ENCODE results near the gene CASP9.
"Not testable (repeated sequence)": the region's sequence is repeated elsewhere in the genome, so short reads cannot be mapped to it uniquely, and the experiment has no call there.

Gene CASP9

DNA sequence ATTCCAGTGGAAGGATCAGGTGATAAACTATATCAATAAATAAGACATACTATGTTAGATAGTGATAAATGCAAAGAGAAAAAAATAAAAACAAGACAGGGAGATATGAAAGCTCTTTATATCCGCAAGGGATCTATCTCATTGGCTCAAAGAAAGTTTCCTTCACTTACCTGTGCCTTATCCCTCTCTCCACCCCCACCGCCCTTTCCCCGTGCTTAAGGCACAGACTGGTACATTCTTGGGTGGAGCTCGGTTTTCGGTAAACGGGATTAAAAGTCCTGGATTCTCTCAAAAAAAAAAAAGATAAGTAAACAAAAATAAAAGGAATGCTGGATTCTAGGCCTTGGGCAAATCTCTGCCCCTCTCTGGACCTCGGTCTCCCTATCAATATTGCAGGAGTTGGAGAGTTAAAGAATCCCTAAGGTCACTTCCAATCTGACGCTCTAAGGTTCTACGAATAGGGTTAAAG lies 2.0 kb upstream of the CASP9 start:
- no peak for DNase-seq (ENCODE audit: low read depth in 2 of 2)

DNA sequence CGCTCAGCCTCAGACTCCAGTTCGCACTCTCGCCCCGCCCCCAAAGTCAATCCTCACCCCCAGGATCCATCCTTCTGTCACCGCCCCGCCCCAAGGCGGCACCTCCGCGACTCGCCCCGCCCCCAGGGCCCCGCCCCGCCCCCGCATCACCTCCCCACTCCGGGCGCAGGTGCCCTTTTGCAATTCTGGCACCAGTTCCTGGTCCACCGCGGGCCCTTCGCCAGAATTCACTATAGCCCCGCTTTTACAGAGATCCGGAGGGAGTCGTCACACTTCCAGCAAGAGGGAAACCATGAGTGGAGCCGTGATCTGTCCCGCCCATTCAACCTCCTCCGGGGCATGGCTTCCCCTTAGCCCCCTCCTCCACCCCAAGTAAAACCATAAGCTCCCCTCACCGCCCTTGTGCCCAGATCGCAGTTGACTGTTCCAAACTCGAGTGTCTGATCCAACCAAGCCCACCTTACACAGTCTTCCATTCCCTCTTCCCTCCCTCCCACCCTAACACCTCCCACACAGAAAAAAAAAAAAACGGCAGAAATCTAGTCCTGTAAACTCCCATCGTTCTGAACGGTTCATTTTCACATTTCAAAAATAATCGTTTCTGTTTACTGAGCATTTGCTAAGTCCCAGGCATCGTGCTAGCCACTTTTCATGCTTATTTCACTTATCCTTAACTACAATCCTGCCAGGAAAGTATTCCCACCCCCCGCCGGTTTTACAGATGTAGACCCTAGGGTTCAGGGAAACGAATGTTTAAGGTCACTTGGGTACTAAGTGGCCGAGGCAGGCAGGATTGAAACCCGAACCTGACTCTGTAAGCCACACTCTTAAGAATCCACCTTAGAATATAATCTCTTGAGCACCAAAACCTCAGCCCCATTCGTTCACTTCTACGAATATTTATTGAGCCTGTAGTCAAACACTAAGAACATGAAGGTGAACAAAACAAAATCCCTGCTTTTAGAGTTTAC lies 1.3 kb upstream of the CASP9 start:
- no peak for DNase-seq (ENCODE audit: low read depth in 2 of 2)

DNA sequence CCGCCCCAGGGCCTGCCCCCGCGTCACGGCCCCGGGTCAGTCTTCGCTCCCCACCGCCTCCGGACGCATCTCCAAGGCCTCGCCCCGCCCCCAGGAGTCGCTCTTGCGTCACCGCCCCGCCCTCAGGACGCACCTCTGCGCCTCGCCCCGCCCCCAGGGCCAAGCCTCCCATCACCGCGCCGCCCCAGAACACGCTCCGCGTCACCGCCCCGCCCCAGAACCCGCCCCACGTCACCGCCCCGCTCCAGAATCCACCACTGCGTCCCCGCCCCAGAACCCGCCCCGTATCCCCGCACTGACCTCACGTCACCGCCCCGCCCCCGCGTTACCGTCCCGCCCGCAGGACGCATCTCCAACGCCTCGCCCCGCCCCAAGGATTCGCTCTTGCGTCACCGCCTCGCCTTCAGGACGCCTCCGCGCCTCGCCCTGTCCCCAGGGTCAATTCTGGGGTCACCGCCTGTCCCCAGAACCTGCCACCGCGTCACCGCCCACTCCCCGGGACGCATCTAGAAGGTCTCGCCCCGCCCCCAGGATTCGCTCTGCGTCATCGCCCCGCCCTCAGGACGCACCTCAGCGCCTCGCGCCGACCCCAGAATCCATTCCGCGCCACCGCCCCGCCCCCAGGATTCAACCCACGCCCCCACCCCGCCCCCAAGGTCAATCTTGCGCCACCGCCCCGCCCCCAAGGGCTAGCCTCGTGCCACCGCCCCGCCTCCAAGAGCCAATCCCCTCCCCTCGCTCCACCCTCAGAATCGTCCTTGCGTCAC lies 451 bp upstream of the CASP9 start:
- peak; percentile 96 for DNase-seq (ENCODE audit: low read depth in 2 of 2)

DNA sequence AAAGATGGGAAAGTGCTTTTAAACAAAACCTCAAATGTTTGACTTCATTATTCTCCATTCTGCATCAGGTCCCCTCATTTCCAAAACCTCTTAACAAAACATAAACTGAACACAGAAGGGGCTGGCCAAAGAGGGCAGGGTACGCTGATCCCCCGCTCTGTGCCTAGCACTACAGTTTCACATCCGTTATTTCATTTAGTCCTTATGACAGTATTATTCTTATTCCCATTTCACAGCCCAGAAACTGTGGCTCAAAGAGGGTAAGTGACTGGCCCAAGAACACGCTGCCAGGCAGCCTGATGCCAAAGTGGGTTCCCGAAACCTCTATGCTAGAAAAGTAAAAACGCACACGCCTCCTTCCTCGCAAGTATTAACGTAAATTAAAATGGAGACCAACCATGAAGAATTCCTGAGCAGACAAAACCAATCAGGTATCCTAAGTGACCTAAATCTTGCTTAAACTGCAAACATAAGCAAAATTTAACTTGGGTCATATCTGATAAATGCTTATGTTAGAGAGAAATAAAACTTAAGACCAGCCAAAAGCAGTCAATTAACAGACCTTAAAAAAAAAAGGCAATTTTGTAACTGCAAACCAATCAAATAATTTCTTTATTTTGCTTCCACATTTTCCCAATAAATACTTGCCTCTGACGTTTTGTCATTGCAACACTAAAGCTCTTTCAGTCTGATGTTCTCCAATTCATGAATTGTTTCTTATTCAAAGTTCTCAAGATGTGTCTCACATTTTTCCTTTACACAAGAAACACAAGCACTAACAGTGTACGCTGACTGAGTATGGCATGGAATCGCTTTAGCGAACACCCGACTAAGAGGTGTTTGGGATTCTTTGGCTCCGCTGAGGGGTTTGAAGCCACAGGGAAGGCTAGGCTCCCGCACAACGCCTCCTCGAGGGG lies 653 bp downstream of the CASP9 start:
- no peak for DNase-seq (ENCODE audit: low read depth in 2 of 2)

DNA sequence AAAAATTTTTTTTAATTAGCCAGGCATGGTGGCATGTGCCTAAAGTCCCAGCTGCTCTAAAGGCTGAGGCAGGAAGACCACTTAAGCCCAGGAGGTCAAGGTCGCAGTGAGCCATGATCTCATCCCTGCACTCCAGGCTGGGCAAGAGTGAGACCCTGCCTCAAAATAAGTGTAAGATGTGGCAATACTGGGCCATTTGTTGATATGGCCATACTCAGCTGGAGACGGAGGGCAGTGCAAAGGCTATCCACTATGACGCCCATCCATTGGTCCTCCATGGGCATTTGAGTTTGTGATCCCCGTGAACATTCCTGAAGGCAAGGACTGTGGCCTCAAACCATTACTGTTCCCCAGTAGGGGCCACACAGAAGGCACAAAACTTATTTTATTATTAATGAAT lies 1.5 kb downstream of the CASP9 start:
- DNase-seq (ENCODE audit: low read depth in 2 of 2) = no peak

DNA sequence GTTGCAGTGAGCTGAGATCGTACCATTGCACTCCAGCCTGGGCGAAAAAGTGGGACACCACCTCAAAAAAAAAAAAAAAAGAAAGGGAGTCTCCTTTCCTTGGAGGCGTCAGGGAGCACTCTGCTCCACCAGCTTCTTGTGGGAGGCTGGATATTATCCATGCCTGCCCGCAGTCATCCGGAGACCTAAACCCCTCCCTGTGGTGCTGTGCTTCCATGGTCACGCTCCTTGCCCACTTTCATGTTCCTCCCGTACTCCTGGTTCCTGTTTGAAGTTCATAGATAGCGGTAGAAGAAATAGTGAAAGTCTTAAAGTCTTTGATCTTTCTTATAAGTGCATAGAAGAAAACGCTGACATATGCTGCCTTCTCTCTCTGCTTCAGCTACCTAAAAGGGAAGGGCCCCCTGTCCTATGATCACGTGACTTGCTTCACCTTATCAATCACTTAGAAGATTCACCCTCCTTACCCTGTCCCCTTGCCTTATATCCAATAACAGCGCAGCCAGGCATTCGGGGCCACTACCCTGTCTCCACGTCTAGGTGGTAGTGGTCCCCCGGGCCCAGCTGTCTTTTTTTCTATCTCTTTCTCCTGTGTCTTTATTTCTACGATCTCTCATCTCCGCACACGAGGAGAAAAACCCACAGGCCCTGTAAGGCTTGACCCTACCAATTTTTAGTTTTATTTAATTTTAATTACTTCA lies 2.7 kb downstream of the CASP9 start:
- DNase-seq (ENCODE audit: low read depth in 2 of 2) = not testable (repeated sequence)

DNA sequence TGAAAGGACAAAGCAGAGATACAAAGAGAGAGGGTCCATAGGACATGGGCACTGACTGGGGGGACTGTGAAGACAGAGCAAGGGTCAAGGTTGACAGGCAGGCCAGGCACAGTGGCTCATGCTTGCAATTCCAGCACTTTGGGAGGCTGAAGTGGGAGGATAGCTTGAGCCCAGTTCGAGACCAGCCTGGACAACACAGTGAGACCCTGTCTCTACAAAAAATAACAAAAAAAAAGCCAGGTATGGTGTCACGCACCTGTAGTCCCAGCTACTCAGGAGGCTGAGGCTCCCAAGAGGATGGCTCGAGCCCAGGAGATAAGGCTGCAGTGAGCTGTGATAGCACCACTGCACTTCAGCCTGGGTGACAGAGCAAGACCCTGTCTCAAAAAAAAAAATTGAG lies 4.4 kb downstream of the CASP9 start:
- no peak for DNase-seq (ENCODE audit: low read depth in 2 of 2)

DNA sequence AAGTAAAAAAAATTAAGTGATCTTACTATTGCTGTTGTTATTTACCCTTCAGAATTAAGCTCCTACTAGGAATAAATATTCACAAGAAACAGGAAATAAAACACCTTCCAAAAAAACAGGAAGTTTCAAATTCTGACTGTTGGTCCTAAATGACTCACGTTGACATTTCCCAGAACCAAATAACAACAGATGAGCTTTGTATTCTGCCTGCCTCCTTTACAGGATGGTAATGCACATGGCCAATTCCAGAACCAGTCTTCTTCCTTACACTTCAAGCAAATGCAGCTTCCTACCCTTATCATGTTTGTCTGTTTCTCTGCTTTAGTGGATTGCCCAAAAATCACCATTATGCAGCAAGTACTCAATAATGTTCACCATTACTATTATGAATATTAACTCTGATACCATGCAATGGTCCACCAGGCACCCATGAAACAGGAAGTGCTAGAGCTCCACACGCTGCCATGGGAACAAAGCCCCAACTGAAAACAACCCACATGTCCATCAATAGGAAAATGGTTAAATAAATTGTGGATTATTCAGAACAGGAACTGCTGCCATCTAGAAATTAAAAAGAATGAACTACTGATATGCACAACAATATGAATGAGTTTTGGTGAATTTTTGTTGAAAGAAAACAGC lies 8.9 kb downstream of the CASP9 start:
- no peak for DNase-seq (ENCODE audit: low read depth in 2 of 2)

DNA sequence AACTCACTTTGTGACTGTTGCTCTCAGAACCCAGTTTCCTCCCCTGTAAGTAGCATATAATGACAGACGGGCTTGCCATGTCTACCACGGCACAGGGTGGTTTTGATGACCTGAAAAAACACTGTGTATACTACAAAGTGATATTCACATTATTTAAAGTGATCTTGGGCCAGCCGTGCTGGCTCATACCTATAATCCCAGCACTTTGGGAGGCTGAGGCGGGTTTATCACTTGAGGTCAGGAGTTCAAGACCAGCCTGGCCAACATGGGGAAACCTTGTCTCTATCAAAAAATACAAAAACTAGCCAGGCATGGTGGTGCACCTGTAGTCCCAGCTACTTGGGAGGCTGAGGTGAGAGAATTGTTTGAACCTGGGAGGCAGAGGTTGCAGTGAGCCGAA lies 9.5 kb downstream of the CASP9 start:
- DNase-seq (ENCODE audit: low read depth in 2 of 2) = not testable (repeated sequence)

DNA sequence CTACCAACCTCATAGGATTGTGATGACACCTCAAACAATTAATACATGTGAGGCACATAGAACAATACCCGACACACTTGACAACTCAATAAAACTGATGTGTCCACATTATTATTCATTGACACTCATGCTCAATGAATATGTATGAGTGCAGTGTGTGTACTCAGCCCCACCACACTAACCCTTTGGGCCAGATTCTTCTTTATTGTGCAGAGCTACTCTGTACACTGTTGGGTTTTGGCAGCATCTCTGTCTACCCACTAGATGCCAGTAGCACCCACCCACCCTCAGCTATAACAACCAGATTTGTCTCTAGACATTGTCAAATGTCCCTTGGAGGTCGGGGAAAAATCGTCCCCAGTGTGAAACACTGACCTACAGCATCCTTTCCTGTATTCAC lies 10.1 kb downstream of the CASP9 start:
- DNase-seq (ENCODE audit: low read depth in 2 of 2) = no peak

DNA sequence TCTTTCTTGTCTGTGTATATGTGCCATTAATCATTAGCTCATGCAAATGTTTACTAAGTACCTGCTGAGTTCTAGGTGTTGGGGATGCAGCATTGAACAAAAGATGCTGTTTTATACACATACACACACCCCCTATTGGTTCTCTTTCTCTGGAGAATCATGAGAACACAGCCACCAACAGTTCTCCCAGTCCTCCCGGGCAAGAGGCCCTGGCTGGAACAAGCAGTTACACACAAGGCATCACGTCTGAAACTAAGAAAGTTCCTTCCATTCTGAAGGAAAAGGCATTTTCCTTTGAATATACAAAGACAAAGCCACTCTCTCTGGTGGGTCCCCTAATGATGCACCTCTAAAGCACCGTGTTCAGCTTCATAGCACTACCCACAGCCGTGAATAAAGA lies 10.8 kb downstream of the CASP9 start:
- no peak for DNase-seq (ENCODE audit: low read depth in 2 of 2)

DNA sequence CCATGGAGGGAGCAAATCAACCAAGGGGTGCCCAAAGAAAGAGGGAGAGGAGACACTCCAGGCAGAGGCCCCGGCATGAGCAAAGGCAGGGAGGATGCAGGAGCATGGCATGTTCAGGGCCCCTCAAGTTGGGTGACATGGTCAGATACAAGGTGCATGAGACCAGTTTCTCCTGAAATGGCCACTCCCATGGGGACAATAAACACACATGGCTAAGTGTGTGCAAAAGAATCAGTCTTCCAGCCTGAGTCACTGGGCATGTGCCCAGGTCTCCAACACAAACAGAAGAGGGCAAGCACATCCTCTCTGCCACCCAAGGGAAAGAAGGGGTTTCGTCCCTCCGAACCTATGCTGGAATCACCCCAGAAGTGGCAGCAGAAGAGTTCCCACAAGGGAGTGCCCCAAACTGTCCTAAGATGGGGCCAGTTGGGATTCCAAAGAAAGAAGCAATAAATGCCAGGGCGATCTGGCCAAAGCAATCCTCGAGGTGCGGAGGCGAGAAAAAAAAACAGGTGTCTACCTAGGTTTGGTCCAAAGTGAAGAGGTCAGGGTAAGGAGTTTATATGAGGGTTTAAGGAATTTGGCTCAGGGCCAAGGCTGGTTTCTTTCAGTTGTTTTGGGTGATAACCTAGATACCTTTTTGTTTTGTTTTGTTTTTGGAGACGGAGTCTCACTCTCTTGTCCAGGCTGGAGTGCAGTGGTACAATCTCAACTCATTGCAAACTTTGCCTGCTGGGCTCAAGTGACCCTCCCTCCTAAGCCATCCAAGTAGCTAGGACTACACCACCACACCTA lies 13.2 kb downstream of the CASP9 start:
- no peak for DNase-seq (ENCODE audit: low read depth in 2 of 2)

DNA sequence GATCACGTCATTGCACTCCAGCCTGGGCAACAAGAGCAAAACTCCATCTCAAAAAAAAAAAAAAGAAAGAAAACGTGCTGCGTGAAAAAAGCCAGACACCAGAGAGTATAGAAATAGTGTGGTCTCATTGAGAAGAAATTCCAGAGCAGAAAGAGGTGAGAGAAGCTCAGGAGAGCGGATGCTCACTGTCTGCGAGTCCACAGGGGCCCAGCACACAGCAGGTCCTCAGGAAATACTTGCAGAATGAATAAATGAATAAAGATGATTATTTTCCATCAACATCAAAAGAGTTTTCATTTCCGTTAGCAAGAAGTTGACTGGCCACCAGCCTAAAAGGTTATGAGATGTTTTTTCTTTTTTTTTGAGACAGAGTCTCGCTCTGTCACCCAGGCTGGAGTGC lies 14.4 kb downstream of the CASP9 start:
- no peak for DNase-seq (ENCODE audit: low read depth in 2 of 2)

DNA sequence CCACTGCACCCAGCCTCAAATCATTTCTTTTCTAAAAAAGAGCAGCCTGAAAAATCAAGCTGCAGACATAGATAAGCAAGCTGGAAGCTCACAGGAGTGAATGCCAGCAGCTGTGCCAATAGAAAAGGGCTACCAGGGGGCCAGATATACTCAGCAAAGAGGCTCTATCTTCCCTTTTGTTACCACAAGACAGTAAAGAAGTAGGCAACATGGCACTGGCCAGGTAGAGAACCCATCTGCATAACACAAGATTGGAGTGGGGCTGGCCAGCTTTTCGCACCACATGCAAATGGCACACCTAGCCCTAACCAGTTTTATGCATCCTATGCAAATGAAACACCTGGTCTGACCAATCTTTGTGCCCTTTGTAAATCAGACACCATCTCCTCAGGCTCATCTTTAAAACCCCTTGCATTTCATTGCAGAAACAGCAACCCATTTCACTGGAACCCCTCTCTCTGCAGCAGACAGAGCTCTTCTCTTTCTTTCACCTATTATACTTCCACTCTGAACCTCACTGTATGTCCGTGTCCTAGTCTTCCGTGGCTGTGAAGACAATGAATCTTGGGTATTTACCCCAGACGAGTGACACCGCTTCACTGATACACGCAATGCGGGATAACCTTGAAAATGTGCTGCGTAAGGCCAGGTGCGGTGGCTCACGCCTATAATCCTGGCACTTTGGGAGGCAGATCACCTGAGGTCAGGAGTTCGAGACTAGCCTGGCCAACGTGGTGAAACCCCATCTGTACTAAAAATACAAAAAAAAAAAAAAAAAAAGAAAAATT lies 15.1 kb downstream of the CASP9 start:
- DNase-seq (ENCODE audit: low read depth in 2 of 2) = no peak

DNA sequence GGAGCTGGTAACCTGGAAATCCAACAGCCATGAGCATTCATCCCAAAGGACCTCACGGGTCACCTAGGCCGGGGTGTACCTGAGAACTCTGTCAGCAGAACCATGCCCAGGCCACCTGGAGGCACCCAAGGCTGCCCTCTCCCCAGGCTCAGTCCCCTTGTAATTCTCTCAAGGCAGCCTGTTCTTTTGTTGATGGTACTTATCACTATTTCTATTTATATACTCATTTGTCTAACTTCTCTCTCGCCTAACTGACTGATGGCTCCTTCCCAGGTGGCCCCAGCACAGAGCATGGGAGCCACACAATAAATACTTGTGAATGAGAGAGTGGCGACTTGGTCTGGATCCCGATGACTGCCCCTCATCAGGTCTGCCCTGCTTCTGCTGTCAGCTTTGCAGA lies 16.7 kb downstream of the CASP9 start:
- DNase-seq (ENCODE audit: low read depth in 2 of 2) = no peak

DNA sequence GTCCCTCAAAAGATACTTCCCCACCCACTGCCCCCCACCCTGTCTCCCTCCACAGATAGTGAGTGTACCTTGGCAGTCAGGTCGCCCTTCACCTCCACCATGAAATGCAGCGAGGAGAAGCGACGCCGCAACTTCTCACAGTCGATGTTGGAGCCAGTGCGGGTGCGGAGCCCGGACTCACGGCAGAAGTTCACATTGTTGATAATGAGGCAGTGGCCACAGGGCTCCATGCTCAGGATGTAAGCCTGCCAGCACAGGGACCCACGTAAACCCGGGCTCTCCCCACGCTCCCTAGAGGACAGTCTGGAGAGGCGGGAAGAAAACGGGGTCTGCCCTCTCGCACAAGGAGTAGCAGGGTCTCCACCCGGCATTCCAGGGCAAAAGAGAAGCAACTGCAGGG lies 17.2 kb downstream of the CASP9 start:
- DNase-seq (ENCODE audit: low read depth in 2 of 2) = no peak

DNA sequence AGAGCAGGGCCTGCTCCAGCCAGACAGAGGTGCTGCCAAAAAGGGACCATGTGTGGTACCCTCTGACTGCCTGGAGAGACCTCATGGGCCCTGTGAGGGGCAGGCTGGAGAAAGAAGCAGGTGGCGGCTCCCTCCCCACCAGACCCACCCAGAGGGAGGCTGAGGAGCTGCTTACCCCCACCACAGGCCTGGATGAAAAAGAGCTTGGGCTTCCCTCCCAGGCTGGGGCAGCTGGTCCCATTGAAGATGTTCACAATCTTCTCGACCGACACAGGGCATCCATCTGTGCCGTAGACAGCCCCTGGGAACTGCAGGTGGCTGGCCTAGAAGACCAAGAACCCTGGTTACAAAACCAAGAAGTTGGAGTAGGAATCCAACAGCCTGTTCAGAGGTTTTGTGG lies 19.6 kb downstream of the CASP9 start:
- no peak for DNase-seq (ENCODE audit: low read depth in 2 of 2)

DNA sequence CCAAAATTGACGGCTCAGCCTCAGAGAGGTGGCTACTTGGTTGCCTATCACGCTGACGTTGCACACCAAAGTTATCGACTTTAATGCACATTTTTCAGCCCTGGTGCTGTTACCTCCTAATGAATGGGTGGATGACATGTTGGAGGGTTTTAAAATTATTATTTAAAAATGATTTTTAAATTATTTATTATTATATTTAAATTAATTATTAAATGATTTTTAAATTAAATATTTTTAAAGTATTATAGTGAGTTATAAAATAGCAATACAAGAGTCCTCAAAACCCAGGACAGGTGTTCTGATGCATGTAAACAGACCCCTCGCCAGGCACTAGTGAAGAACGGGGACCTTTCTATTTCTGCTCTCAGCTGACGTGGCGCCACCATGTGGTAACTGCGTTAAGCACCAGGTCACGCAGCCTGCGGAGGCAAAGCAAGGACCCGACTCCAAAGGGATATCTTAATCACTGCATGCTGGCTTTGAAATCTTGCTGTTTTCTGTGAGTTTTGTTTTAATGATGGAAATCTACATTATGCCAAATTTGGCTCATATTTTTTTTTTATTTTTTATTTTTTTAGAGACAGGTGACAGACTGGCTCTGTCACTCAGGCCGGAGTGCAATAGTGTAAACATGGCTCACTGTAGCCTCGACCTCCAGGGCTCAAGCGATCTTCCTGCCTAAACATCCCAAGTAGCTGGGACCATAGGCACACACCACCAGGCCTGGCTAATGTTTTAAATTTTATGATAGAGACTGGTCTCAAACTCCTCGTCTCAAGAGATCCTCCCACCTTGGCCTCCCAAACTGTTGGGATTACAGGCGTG lies 22.6 kb downstream of the CASP9 start:
- no peak for DNase-seq (ENCODE audit: low read depth in 2 of 2)
